ENCODE measurements around the gene SPRED1.

SPRED1 gene

GRCh38 chr15:38252481-38253350, at the start of gene SPRED1:
TSS of gene SPRED1 (plus strand) at chr15:38252836. CDS start at chr15:38253186, 350 bp downstream.
- FAIRE-seq = no peak

- no peak for FAIRE-seq
Measured at GRCh38 chr15:38205526-38206272, 46.9 kb upstream of the SPRED1 start.

GRCh38 chr15:38207621-38208020, 45.0 kb upstream of the SPRED1 start:
- no peak for FAIRE-seq

DNA sequence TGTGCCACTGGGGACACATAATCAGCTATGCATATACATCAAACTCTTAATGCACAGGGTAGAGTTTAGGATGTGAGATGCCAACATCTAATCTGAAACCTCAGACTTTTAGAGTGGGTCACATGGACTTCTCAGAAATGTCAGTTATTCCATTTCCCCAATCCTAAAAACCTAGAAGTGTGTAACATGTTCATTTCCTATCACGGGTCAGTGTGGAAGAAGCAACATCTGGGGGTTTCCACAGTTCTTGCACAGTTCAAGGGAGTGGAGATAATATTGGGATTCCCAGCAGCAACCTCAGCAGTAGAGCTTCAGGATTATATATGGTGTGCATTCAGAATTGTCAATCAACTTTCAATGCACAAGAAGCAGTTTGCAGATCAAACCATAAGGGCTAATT, 44.4 kb upstream of the SPRED1 start:
- FAIRE-seq = no peak

DNA sequence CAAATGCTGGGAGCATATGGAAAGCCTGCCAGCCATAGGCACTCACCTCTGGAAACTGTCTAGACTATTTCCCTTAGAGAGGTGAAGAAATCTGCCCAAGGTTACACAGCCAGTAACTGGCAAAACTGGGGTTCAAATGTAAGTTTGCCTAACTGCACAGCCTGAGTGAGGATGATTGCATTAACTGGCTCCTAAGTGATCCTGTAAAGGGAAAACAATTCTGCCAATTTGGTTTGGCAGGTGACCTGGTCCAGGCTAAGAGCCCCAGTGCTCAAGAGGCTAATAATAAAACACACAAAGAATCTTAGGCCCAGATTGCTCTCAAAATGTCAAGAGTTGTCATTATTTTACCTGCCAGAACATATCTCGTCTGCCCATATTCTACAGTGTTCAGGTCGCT, 43.9 kb upstream of the SPRED1 start:
- no peak for FAIRE-seq

GRCh38 chr15:38211249-38211648, 41.4 kb upstream of the SPRED1 start:
- FAIRE-seq = no peak

DNA sequence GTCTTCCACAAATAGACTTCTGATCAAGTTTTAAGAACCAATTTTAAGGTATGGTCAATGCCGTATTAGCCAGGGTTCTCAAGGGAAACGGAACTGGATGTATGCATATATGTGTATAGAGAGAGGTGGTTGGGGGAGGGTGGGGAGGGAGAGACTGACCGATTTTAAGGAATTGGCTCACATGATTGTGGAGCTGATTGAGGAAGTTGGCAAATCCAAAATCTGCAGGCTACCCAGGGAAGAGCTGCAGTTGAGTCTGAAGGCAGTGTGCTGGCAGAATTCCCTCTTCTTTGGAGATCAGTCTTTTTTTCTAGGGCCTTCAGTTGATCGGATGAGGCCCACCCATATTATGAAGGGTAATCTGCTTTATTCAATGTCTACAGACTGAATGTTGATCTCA, 40.8 kb upstream of the SPRED1 start:
- FAIRE-seq = no peak

DNA sequence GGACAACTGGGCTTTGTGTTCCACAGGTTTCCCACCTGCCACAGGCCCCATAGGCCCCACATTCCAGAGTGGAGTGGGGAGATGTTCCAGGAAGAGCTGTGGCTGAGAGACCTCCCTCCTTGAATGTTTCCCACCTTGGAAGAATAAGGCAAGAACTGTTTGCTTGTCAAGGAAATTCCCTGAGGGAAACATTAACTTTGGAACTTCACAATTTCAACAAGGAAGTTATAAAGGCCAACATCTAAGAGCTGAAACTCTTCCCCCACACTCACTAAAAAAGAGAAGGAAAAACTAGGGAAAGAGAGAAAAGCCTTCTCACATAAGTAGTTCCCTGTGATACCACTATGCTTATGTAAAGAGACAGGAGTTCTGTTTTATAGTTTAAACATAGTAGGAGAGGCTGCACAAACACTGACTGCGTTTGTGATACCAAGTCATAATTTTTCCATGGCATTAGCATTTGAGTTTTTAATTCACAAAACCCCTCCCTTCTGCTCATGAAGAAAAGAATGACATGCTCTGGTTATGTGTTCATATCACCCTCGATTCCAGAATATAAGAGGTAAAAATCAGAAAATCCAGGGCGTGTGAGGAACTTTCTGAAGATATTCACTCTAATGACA, 39.8 kb upstream of the SPRED1 start:
- FAIRE-seq = no peak

DNA sequence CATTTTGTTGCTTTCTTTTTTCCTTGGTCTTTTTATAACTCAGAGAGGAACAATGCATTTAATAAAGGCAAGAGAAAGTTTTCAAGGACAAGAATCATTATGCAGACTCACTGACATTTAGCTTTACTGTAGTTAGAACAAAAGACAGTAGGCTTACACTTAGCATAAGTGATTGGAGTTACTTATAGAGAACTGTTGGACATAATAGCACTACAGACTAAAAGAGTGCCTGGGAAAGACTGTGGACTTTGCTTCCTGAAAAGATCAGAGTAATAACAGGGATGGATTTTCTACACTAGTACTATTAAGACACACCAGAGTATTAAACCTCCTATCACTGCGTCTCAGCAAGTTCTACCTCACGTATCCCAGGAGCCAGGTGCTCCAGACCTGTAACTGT, 39.3 kb upstream of the SPRED1 start:
- no peak for FAIRE-seq

GRCh38 chr15:38215707-38216106, 36.9 kb upstream of the SPRED1 start:
- no peak for FAIRE-seq

- no peak for FAIRE-seq
Measured at GRCh38 chr15:38216763-38217162, 35.9 kb upstream of the SPRED1 start.

DNA sequence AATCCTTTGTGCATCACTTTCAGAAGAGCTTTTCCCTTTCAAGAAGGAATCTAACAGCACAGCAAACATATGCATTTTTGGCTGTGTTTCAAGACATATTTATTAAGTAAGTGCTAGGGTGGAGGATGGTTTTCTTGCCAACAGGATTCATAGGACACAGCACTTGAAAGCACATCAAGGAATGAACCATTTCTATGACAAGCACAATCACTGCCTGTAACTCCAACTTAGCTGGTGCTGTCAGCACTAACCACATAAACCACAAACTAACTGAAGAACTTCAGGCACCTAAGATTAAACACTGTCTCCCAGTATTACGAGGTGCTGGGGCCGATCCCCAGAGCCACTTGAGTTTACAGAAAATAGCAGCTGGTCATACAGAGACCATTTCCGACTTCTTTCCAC, 35.4 kb upstream of the SPRED1 start:
- FAIRE-seq = no peak

- FAIRE-seq = no peak
Measured at GRCh38 chr15:38217788-38218609, 34.6 kb upstream of the SPRED1 start.

GRCh38 chr15:38220606-38221273, 31.9 kb upstream of the SPRED1 start:
- no peak for FAIRE-seq

DNA sequence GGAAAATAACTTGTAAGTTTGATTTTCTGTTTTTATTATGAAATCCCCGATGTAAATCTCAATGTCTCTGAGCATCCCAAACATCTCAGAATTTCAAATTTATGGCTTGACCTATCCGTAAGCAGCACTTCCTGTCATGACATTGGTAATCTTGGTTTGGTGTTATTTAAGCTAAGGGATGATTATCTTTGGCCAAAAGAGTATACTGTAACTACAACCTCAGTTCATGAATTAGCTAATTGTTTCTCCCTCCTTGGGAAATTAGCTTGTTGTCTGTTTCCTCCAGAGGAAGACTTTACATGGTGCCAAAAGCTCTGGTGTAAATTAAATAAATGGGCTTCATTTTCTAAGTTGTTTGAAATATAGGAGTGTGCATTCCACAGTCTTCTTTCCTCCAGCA, 28.1 kb upstream of the SPRED1 start:
- FAIRE-seq = no peak

DNA sequence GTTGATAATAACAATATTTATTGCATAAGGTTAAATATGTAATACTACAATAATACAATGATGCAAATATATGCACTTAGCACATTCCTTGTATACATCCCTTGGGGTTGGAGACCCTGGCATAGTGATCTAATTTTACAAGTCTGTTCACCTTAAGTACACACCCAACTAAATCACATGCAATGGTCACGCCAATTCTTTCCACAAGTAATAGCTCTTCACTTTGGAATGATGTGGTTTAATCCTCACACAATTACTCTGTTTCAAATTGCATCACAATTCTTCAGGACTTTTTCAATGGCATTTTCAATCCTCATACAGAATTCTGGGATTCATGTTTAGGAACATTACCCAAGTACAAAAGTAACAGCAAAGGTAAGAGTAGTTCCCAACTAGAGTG, 27.3 kb upstream of the SPRED1 start:
- no peak for FAIRE-seq

- no peak for FAIRE-seq
Measured at GRCh38 chr15:38226608-38227266, 25.9 kb upstream of the SPRED1 start.

DNA sequence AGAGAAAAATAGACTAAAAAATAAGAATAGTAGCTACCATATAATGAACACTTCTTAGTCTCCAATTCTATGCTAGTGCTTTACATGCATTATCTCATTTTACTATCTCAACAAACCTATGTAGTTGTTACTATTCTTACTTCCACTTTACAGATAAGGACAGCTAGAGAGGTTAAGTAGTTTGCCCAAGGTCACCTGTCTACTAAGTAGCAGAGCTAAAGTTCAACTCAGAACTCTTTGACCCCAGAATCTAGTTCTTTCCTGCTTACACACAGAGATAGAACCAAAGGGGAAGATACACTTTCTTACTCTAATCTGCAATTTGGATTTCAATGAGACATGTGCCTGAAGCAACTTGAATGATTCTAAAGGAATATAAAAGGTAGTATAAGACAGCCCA, 24.7 kb upstream of the SPRED1 start:
- FAIRE-seq = no peak

- FAIRE-seq = no peak
Measured at GRCh38 chr15:38228618-38229017, 24.0 kb upstream of the SPRED1 start.

DNA sequence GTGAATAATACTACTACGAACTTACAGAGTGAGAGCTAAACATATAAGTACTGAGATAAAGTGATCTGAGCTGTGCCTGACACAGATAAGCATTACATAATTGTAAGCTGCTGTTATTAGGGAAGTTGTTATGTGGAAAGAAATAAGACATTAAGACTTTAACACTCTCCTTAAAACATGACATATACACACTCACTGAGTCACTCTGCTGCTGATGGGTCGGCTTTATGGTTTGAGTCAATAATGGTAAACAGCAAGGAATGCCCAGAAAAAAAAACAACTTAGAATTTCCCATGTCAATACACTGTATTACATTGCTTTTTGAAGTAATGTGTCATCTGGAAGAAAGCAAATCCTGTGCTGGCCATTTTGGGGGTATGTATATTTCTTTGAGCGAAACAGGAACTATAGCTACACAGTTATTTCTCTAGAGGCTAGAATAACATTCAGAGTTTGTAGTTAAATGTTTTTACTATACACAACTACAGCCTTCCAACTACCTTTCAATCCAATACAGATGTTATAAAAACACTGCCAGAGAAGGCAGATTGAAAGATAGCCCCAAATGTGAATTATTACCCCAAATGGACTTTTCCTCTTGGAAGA, 22.8 kb upstream of the SPRED1 start:
- FAIRE-seq = no peak

GRCh38 chr15:38231436-38231835, 21.2 kb upstream of the SPRED1 start:
- no peak for FAIRE-seq
